Lung microvascular endothelial cell (primary cell): Measurements from ENCODE around the gene PCNX3. TPM values are rescaled to one million over a fixed set of nuclear protein-coding genes. Genes with fewer than 3 reads are reported as not detected.
A peak's percentile ranks its signal among the peaks of the same experiment; 100 is the strongest.
"Not testable (repeated sequence)": the region's sequence is repeated elsewhere in the genome, so short reads cannot be mapped to it uniquely, and the experiment has no call there.

Experiments used
- DNase-seq, 2 donors: peaks; one replicate each; pipeline versions ENCODE4 v3.0.0 to v3.0.0-alpha.2; 2010; ENCODE audit warnings: low read depth in 2 of 2
- total RNA-seq: library from RNA; depleted of rRNA; stranded (reverse); fragments of >200 nt; gene quantifications from 2 replicates; pipeline ENCODE4 v1.2.1, GENCODE V29; 2014

The PCNX3 gene
- total RNA-seq, 1 donor from 2014 or later: 12.9 TPM

- DNase-seq: not testable (repeated sequence)
Measured at GRCh38 chr11:65639228-65639597, 23.6 kb downstream of the PCNX3 start.

- peak; percentile 43 to 44 for DNase-seq
Measured at GRCh38 chr11:65639623-65640482, 24.3 kb downstream of the PCNX3 start.

GRCh38 chr11:65640483-65641296 is 25.1 kb downstream of the PCNX3 start:
- DNase-seq: peak; percentile 24 to 48

- no peak for DNase-seq
Measured at GRCh38 chr11:65641297-65642013, 25.9 kb downstream of the PCNX3 start.

- DNase-seq: no peak
Measured at GRCh38 chr11:65642014-65642671, 26.6 kb downstream of the PCNX3 start.

- no peak for DNase-seq
Measured at GRCh38 chr11:65643971-65644370, 28.4 kb downstream of the PCNX3 start.

- DNase-seq: no peak
Measured at GRCh38 chr11:65644837-65645236, 29.3 kb downstream of the PCNX3 start.

- DNase-seq: peak; percentile 24 to 38
Measured at GRCh38 chr11:65645710-65646109, 30.1 kb downstream of the PCNX3 start.

GRCh38 chr11:65646288-65646957 is 30.8 kb downstream of the PCNX3 start:
- no peak for DNase-seq

- peak; percentile 33 to 65 for DNase-seq
Measured at GRCh38 chr11:65646958-65647701, 31.6 kb downstream of the PCNX3 start.

GRCh38 chr11:65648997-65649493 is 33.5 kb downstream of the PCNX3 start:
- peak in 1 of 2 donors; percentile 25 for DNase-seq

GRCh38 chr11:65649656-65650546 is 34.3 kb downstream of the PCNX3 start:
- DNase-seq: no peak

GRCh38 chr11:65650547-65651338 is 35.2 kb downstream of the PCNX3 start:
- DNase-seq: no peak

GRCh38 chr11:65651339-65651588 is 35.7 kb downstream of the PCNX3 start:
- no peak for DNase-seq

- peak; percentile 47 to 49 for DNase-seq
Measured at GRCh38 chr11:65651589-65652510, 36.3 kb downstream of the PCNX3 start.

GRCh38 chr11:65652511-65653228 is 37.1 kb downstream of the PCNX3 start:
- peak; percentile 96 for DNase-seq
